Measurements from ENCODE around the gene KRT13.

Gene KRT13

GRCh38 chr17:41535764-41536481 lies 30.5 kb upstream of the KRT13 start:
- H3K4me3 ChIP-seq (ENCODE audit: low read length): no peak overlapping the region
- H3K4me1 ChIP-seq (ENCODE audit: control insufficient read depth, low read length): no peaks in the 10 kb centered on the region
- H3K4me2 ChIP-seq (ENCODE audit: low read length): no peak overlapping the region
- no peaks in the 10 kb centered on the region for H3F3A ChIP-seq (ENCODE audit: control insufficient read depth, insufficient read depth)
- no peaks in the 10 kb centered on the region for H4K20me1 ChIP-seq (ENCODE audit: control insufficient read depth, insufficient read depth, low read depth, low read length)
- no peaks in the 10 kb centered on the region for H3K9me3 ChIP-seq (ENCODE audit: control insufficient read depth, insufficient read depth, low read length)
- TF ChIP-seq EZH2phosphoT487 (IDR thresholded peaks at IDR 0.05; ENCODE audit: borderline replicate concordance, low read length): no peak
- TF ChIP-seq CTCF (IDR thresholded peaks at IDR 0.05; ENCODE audit: low read depth, low read length, poor library complexity, severe bottlenecking): no peak
- H3K79me2 ChIP-seq (ENCODE audit: control insufficient read depth, low read length): no peaks in the 10 kb centered on the region
- no peak overlapping the region for H3K27ac ChIP-seq (ENCODE audit: low read depth, low read length)
- H3K36me3 ChIP-seq (ENCODE audit: control insufficient read depth, low read length): no peaks in the 10 kb centered on the region
- peaks cover 2% of the 10 kb centered on the region; the same call in 1 of the 2 replicates for H3K27me3 ChIP-seq (ENCODE audit: control insufficient read depth, low read length)
- H3K9me2 ChIP-seq (replicated peaks; ENCODE audit: control insufficient read depth, low read length): no peaks in the 10 kb centered on the region

- Histone ChIP-seq H3K79me2 (ENCODE audit: control insufficient read depth, low read length) (no peaks in the 10 kb centered on the region), H3K27ac (ENCODE audit: low read depth, low read length) (no peak overlapping the region), H3K4me1 (ENCODE audit: control insufficient read depth, low read length) (no peaks in the 10 kb centered on the region), H3K36me3 (ENCODE audit: control insufficient read depth, low read length) (no peaks in the 10 kb centered on the region), H3K9me2 (replicated peaks; ENCODE audit: control insufficient read depth, low read length) (no peaks in the 10 kb centered on the region), H3K4me2 (ENCODE audit: low read length) (no peak overlapping the region), H3K9me3 (ENCODE audit: control insufficient read depth, insufficient read depth, low read length) (no peaks in the 10 kb centered on the region), H3F3A (ENCODE audit: control insufficient read depth, insufficient read depth) (no peaks in the 10 kb centered on the region), H3K27me3 (ENCODE audit: control insufficient read depth, low read length) (peaks cover 11% of the 10 kb centered on the region), H4K20me1 (ENCODE audit: control insufficient read depth, insufficient read depth, low read depth, low read length) (no peaks in the 10 kb centered on the region), H3K4me3 (ENCODE audit: low read length) (no peak overlapping the region)
- TF ChIP-seq CTCF (IDR thresholded peaks at IDR 0.05; ENCODE audit: low read depth, low read length, poor library complexity, severe bottlenecking): no peak
- TF ChIP-seq EZH2phosphoT487 (IDR thresholded peaks at IDR 0.05; ENCODE audit: borderline replicate concordance, low read length): no peak
Observed at GRCh38 chr17:41534899-41535546, 29.6 kb upstream of the KRT13 start.

- Histone ChIP-seq H3K4me1 (ENCODE audit: control insufficient read depth, low read length) (no peaks in the 10 kb centered on the region), H3K36me3 (ENCODE audit: control insufficient read depth, low read length) (no peaks in the 10 kb centered on the region), H3K4me2 (ENCODE audit: low read length) (no peak overlapping the region), H3K79me2 (ENCODE audit: control insufficient read depth, low read length) (no peaks in the 10 kb centered on the region), H3F3A (ENCODE audit: control insufficient read depth, insufficient read depth) (no peaks in the 10 kb centered on the region), H3K27me3 (ENCODE audit: control insufficient read depth, low read length) (peaks cover 17% of the 10 kb centered on the region), H3K4me3 (ENCODE audit: low read length) (no peak overlapping the region), H3K27ac (ENCODE audit: low read depth, low read length) (no peak overlapping the region), H3K9me2 (replicated peaks; ENCODE audit: control insufficient read depth, low read length) (no peaks in the 10 kb centered on the region), H3K9me3 (ENCODE audit: control insufficient read depth, insufficient read depth, low read length) (no peaks in the 10 kb centered on the region), H4K20me1 (ENCODE audit: control insufficient read depth, insufficient read depth, low read depth, low read length) (no peaks in the 10 kb centered on the region)
- TF ChIP-seq EZH2phosphoT487 (IDR thresholded peaks at IDR 0.05; ENCODE audit: borderline replicate concordance, low read length) (no peak), CTCF (IDR thresholded peaks at IDR 0.05; ENCODE audit: low read depth, low read length, poor library complexity, severe bottlenecking) (no peak)
Observed at GRCh38 chr17:41533613-41534012, 28.2 kb upstream of the KRT13 start.

Measured in DOHH2 (cell line).